Stimulated activated CD8-positive, alpha-beta memory T cell treated with anti-CD3 and anti-CD28 coated beads, Interleukin-15, amount 100 ng/mL, for 48 hours (primary cell): ENCODE results near the gene RNF114.
"Not testable (repeated sequence)": the region's sequence is repeated elsewhere in the genome, so short reads cannot be mapped to it uniquely, and the experiment has no call there.

Source experiments
- DNase-seq, 2 donors: peaks; one replicate each; pipeline ENCODE4 v3.0.0-alpha.2; 2020; ENCODE audit warnings: low read depth in 2 of 2

Gene RNF114

GRCh38 chr20:49985617-49986016, 49.4 kb downstream of the RNF114 start:
- no peak for DNase-seq

- no peak for DNase-seq
These were observed 49.9 kb downstream of the RNF114 start for GRCh38 chr20:49986049-49986448.

GRCh38 chr20:49987015-49987867, 51.0 kb downstream of the RNF114 start:
- DNase-seq = no peak

- no peak for DNase-seq
These were observed 51.9 kb downstream of the RNF114 start for GRCh38 chr20:49987868-49988690.

- DNase-seq = no peak
These were observed 53.3 kb downstream of the RNF114 start for GRCh38 chr20:49989234-49990065.

GRCh38 chr20:49990271-49990720, 54.1 kb downstream of the RNF114 start:
- no peak for DNase-seq

GRCh38 chr20:49993301-49993751, 57.1 kb downstream of the RNF114 start:
- DNase-seq = no peak

GRCh38 chr20:49995586-49995985, 59.4 kb downstream of the RNF114 start:
- no peak for DNase-seq

GRCh38 chr20:49998478-49999188, 62.4 kb downstream of the RNF114 start:
- DNase-seq = not testable (repeated sequence)

GRCh38 chr20:49999329-49999728, 63.1 kb downstream of the RNF114 start:
- peak; percentile 44 to 52 for DNase-seq

GRCh38 chr20:50000548-50001222, 64.5 kb downstream of the RNF114 start:
- not testable (repeated sequence) for DNase-seq

GRCh38 chr20:50001784-50002311, 65.7 kb downstream of the RNF114 start:
- DNase-seq = peak; percentile 24

GRCh38 chr20:50003253-50003656, 67.1 kb downstream of the RNF114 start:
- DNase-seq = no peak
